ENCODE data around the gene CYP24A1.

DNA sequence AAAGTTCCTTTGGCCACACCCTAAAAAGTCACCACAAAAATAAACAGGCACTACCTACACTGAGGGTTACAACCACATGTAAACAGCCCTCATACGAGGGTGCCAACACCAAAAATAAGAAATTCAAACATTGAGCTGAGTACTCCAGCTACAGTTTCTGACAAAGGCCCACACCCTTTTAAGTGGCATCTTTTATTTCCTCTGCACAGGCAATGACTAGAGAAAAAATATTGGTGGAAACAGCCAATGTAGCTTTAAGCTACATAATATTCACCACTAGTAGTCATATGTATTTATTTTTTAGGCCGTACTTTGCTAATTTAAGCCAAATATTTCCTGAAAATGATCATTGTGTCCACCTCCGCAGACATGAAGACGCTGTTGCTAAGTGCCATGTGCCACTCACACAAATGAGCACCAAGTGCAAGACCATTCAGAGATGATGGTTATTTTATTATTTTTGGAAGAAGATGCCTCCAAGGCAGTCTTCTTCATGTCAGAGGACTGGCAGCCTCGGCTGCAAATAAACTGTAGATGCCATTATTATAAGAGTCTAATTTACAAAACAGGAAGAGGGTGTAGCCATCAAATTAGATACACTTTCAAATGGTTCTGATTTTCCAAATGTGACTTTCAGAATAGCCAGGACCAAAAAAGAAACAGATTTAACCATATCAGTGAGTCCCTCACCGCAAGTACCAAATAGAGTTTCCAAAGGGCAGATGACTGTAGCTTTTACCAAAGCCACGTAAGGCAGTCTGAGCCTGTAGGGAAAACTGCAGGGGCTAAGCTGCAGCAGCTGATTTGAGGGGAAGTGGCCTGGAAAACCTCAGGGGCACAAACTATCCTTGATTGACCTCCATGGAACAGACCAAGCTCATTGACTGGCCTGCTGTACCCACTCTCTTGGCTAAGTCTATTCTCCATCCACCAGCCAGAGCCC is 13.4 kb downstream of the CYP24A1 start:
- no peak for TF ChIP-seq EZH2 (IDR thresholded peaks at IDR 0.05; ENCODE audit: borderline replicate concordance, low read length)
- TF ChIP-seq, protein P1, sequence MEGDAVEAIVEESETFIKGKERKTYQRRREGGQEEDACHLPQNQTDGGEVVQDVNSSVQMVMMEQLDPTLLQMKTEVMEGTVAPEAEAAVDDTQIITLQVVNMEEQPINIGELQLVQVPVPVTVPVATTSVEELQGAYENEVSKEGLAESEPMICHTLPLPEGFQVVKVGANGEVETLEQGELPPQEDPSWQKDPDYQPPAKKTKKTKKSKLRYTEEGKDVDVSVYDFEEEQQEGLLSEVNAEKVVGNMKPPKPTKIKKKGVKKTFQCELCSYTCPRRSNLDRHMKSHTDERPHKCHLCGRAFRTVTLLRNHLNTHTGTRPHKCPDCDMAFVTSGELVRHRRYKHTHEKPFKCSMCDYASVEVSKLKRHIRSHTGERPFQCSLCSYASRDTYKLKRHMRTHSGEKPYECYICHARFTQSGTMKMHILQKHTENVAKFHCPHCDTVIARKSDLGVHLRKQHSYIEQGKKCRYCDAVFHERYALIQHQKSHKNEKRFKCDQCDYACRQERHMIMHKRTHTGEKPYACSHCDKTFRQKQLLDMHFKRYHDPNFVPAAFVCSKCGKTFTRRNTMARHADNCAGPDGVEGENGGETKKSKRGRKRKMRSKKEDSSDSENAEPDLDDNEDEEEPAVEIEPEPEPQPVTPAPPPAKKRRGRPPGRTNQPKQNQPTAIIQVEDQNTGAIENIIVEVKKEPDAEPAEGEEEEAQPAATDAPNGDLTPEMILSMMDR (IDR thresholded peaks at IDR 0.05; ENCODE audit: low read length): no peak
